PC-9 (cell line): Measurements from ENCODE around the gene SLITRK5. TPM values are rescaled to one million over a fixed set of nuclear protein-coding genes. Genes with fewer than 3 reads are reported as not detected.

Source experiments
- Bru-seq: library from RNA; stranded (reverse); fragments of 400-500 nt; gene quantifications from one replicate; lab custom pipeline; 2021; lab: Mats Ljungman, UMichigan
- BruChase-seq, 2 experiments: library from RNA; stranded (reverse); fragments of 400-500 nt; gene quantifications; one replicate each; lab custom pipeline; 2021; lab: Mats Ljungman, UMichigan
- BruUV-seq: library from RNA; stranded (reverse); fragments of 400-500 nt; replicated peaks from 2 replicates; lab custom pipeline; 2021; lab: Mats Ljungman, UMichigan
- CTCF ChIA-PET: fragments of 300-600 bp; sonication (Branson Sonifier 250); formaldehyde crosslinking; loops from one replicate; lab custom pipeline; 2022; ENCODE audit warnings: antibody characterized with exemption; lab: Charles Lee
- POLR2A ChIA-PET: fragments of 300-600 bp; sonication (Branson Sonifier 250); formaldehyde crosslinking; loops from one replicate; lab custom pipeline; 2022; ENCODE audit warnings: antibody characterized with exemption; ENCODE audit not compliant: unreplicated experiment; lab: Charles Lee
- DNase-seq, 2 experiments: peaks; one replicate each; pipeline versions ENCODE4 v3.0.0 to v3.0.0-alpha.2; 2015 to 2022; ENCODE audit warnings: mixed read lengths in 1 of 2
- H2AFZ ChIP-seq: fragments of 200-600 bp; sonication (generic); 2 replicates; pipeline ENCODE4 v1.8.1; 2017; ENCODE audit warnings: antibody characterized with exemption
- H3F3A ChIP-seq: fragments of 200-600 bp; sonication (generic); 2 replicates; pipeline ENCODE4 v1.8.1; 2017; ENCODE audit warnings: antibody characterized with exemption, mild to moderate bottlenecking, low read depth; ENCODE audit not compliant: insufficient read depth
- H3K27ac ChIP-seq: fragments of 200-600 bp; sonication (generic); 2 replicates; pipeline ENCODE4 v1.6.1; 2016; ENCODE audit warnings: mixed run types
- H3K27me3 ChIP-seq: fragments of 200-600 bp; sonication (generic); 2 replicates; pipeline ENCODE4 v1.6.1; 2016; ENCODE audit warnings: low read depth, mixed run types; ENCODE audit not compliant: insufficient read depth
- H3K36me3 ChIP-seq: fragments of 200-600 bp; sonication (generic); 2 replicates; pipeline ENCODE4 v1.6.1; 2016; ENCODE audit warnings: low read depth, mixed run types
- H3K4me1 ChIP-seq: fragments of 200-600 bp; sonication (generic); replicated peaks from 2 replicates; pipeline ENCODE4 v1.6.1; 2016; ENCODE audit warnings: mixed run types; ENCODE audit not compliant: insufficient read depth
- H3K4me2 ChIP-seq: fragments of 200-600 bp; sonication (generic); 2 replicates; pipeline ENCODE4 v1.6.1; 2017; ENCODE audit warnings: mixed run types
- H3K4me3 ChIP-seq: fragments of 200-600 bp; sonication (generic); 2 replicates; pipeline ENCODE4 v1.6.1; 2016; ENCODE audit warnings: mixed run types
- H3K79me2 ChIP-seq: fragments of 200-600 bp; sonication (generic); 2 replicates; pipeline ENCODE4 v1.6.1; 2017; ENCODE audit warnings: low read depth, mixed run types
- H3K9me2 ChIP-seq: fragments of 200-600 bp; sonication (generic); 2 replicates; pipeline ENCODE4 v1.8.1; 2017; ENCODE audit warnings: mild to moderate bottlenecking; ENCODE audit not compliant: insufficient read depth
- H3K9me3 ChIP-seq: fragments of 200-600 bp; sonication (generic); 2 replicates; pipeline ENCODE4 v1.8.1; 2016; ENCODE audit warnings: low read depth; ENCODE audit not compliant: insufficient read depth
- H4K20me1 ChIP-seq: fragments of 200-600 bp; sonication (generic); 2 replicates; pipeline ENCODE4 v1.8.1; 2017; ENCODE audit not compliant: insufficient read depth
- CTCF ChIP-seq: fragments of 200-600 bp; sonication (generic); conservative IDR thresholded peaks from 2 replicates; pipeline ENCODE4 v1.6.1; 2017; ENCODE audit warnings: mixed run types, antibody characterized with exemption, mild to moderate bottlenecking, moderate library complexity
- EZH2 ChIP-seq: fragments of 200-600 bp; sonication (generic); IDR thresholded peaks from 2 replicates; pipeline ENCODE4 v1.8.0; 2017; ENCODE audit warnings: antibody characterized with exemption, low read depth
- intact Hi-C: fragments of 100-400 bp; cut with micrococcal nuclease; formaldehyde crosslinking; loops from one replicate; pipeline ENCODE4 v1.10.0; 2022; ENCODE audit not compliant: unreplicated experiment
- long read RNA-seq: library from polyadenylated mRNA; stranded (forward); transcript quantifications from one replicate; pipeline ENCODE4 v2.0.0, GENCODE V29; 2022
- total RNA-seq: library from RNA; stranded (reverse); gene quantifications from 2 replicates; pipeline ENCODE4 v1.2.3, GENCODE V29; 2021

The SLITRK5 gene, protein sequence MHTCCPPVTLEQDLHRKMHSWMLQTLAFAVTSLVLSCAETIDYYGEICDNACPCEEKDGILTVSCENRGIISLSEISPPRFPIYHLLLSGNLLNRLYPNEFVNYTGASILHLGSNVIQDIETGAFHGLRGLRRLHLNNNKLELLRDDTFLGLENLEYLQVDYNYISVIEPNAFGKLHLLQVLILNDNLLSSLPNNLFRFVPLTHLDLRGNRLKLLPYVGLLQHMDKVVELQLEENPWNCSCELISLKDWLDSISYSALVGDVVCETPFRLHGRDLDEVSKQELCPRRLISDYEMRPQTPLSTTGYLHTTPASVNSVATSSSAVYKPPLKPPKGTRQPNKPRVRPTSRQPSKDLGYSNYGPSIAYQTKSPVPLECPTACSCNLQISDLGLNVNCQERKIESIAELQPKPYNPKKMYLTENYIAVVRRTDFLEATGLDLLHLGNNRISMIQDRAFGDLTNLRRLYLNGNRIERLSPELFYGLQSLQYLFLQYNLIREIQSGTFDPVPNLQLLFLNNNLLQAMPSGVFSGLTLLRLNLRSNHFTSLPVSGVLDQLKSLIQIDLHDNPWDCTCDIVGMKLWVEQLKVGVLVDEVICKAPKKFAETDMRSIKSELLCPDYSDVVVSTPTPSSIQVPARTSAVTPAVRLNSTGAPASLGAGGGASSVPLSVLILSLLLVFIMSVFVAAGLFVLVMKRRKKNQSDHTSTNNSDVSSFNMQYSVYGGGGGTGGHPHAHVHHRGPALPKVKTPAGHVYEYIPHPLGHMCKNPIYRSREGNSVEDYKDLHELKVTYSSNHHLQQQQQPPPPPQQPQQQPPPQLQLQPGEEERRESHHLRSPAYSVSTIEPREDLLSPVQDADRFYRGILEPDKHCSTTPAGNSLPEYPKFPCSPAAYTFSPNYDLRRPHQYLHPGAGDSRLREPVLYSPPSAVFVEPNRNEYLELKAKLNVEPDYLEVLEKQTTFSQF
- total RNA-seq (0.20 and 0.25 TPM in 2 replicates), Bru-seq, nascent RNA (percentile 17 among the genes with signal in this experiment), BruChase-seq, experiment 1, labeled RNA remaining after a 2-hour chase (percentile 32 among the genes with signal in this experiment), BruChase-seq, experiment 2, labeled RNA remaining after a 6-hour chase (percentile 30 among the genes with signal in this experiment)
- long read RNA-seq, partial matches to known transcripts = 0 of 1 reads
- long read RNA-seq, other reads (novel, unspliced or antisense) = 1 of 1 reads

DNA sequence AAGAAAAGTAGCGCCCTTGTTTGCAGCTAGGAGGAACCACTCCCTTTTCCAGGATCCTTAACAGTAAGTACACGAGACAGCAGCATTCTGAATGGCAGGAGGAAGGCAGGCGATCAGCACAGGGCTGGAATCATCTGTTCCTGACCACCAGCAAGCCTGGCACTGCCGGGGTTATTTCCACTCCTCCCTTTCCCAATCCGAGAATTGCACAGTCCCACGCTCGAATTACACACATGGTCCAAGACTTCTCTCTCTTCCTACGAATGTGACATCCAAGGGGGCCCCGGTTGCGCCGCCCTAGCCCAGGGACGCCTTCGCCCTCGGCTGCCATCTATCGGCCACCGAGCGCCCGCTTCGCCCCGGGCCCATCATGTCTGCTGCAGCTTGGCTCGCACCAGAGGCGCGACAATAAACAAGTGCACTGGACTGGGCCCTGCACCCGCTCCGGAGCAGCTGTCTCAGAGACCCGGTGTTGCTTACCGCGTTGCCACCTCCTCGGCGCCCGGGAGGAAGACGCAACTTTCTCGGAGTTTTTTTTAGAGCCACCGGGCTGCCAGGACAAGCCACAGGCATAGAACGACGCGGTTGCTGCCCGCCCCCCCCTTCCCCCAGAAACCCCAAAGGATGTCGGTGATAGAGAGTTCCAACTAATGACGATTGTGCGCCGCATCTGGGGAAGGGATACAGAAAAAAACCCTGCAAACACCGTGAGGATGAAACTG lies at the start of gene SLITRK5:
Gene SLITRK5 (plus strand): TSS at position 341 of the 722 bp plus-strand sequence. CDS start 4,018 bp downstream, outside the sequence.
- peak within 1 kb of the TSS; percentile 79 for H3K4me2 ChIP-seq
- peak; percentile 79 for TF ChIP-seq CTCF
- TF ChIP-seq EZH2 = no peak
- peak; percentile 55 to 81 for DNase-seq
- intact Hi-C loops = loop anchor here (2.0 to 10.0 kb wide), 2 partner anchors 802 to 1696 kb away; no protein-coding TSS in a partner anchor
- H3K36me3 ChIP-seq = no peaks in the 10 kb centered on the region
- no peaks in the 10 kb centered on the region for H4K20me1 ChIP-seq
- no peaks in the 10 kb centered on the region for H3K79me2 ChIP-seq
- H3K27ac ChIP-seq = no peak within 1 kb of the TSS
- CTCF ChIA-PET = interaction anchor here (1.0 kb wide), 1 partner anchor 95 kb away, joined by 3 read pairs; no protein-coding TSS in a partner anchor
- 0 out of 2 replicates have a peak, but pooled peaks cover 4% of the 10 kb centered on the region for H3K4me1 ChIP-seq
- H2AFZ ChIP-seq = peak within 1 kb of the TSS; percentile 75
- H3K9me2 ChIP-seq = no peaks in the 10 kb centered on the region
- no peaks in the 10 kb centered on the region for H3K27me3 ChIP-seq
- POLR2A ChIA-PET = no interaction called here
- no TSS peak for BruUV-seq
- no peaks in the 10 kb centered on the region for H3F3A ChIP-seq
- peak within 1 kb of the TSS; percentile 72 for H3K4me3 ChIP-seq
- H3K9me3 ChIP-seq = no peaks in the 10 kb centered on the region

GRCh38 chr13:87622971-87623370 lies 48.2 kb upstream of the SLITRK5 start:
- Histone ChIP-seq H3K4me1 (no peaks in the 10 kb centered on the region), H4K20me1 (no peaks in the 10 kb centered on the region), H3K9me3 (no peaks in the 10 kb centered on the region), H3K4me2 (no peak overlapping the region), H3K4me3 (no peak overlapping the region), H3K9me2 (no peaks in the 10 kb centered on the region), H3K79me2 (no peaks in the 10 kb centered on the region), H3K36me3 (no peaks in the 10 kb centered on the region), H2AFZ (no peak overlapping the region), H3F3A (0 out of 2 replicates have a peak, but pooled peaks cover 3% of the 10 kb centered on the region), H3K27ac (no peak overlapping the region), H3K27me3 (no peaks in the 10 kb centered on the region)
- no TSS peak for BruUV-seq
- ChIA-PET CTCF (no interaction called here), POLR2A (no interaction called here)
- TF ChIP-seq CTCF = no peak
- no peak for TF ChIP-seq EZH2
- DNase-seq = no peak
- intact Hi-C loops = no loop called here
